ENCODE measurements around the gene OR10H5. TPM values are rescaled to one million over a fixed set of nuclear protein-coding genes. Genes with fewer than 3 reads are reported as not detected.
"Not testable (repeated sequence)": the region's sequence is repeated elsewhere in the genome, so short reads cannot be mapped to it uniquely, and the experiment has no call there.

Gene OR10H5
- total RNA-seq, 4 donors from 2014 or later = not detected

DNA sequence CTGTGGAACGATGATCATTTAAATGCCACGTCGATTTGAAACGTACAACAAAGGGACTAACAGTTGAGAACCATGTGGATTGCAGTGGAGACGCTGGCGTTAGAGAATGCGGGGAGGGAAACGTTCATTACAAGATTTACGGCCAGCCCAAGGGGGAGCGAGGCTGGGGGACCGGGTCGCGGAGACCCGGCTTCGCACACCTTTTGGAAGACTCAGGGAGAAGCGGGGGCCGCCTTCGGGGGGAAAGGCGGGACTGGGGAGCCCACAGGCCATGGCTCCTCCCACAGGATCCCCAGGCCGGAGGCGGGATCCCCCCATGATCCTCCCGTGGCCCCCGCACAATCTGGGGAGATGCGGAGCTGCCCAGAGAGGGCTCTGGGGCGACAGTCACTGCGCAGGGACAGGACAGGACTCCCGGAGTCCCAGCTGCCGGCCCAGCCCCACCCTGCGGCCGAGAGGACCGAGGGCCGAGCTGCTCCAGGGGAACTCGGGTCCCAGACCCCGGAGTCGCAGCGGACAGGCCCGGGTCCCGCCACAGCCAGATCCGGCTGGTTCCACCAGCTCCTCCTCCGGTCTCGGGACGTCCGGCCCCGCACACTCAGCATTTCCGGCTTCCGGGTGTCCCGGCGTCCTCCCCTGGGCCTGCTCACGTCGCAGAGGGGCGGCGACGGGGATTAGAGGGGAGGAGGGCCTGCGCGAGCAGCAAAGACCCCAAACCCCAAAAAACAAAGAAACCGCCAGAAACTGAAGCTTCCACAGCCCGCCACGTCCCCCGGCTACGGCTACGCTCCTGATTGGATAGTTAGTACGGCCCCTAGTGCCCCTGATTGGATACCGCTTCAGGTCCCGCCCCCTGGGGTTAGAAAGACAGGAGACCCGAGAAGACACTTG lies 49.1 kb downstream of the OR10H5 start:
- 0 to 1% methylated on average over 16 to 20 of the region's 65 CpGs for WGBS, 2 donors (ENCODE audit: low coverage in 1 of 2)
- H3K27me3 ChIP-seq = peaks cover 9% of the 10 kb centered on the region
- H3K4me1 ChIP-seq = peaks cover 0 to 18% (median 0%) of the 10 kb centered on the region in 3 donors
- peak; percentile 100 for ATAC-seq
- H3K4me3 ChIP-seq = peak overlapping the region; percentile 70 to 95
- no peaks in the 10 kb centered on the region for H3K36me3 ChIP-seq
- peak overlapping the region; percentile 87 to 100 (median 100) for H3K27ac ChIP-seq
- TF ChIP-seq, protein P1, sequence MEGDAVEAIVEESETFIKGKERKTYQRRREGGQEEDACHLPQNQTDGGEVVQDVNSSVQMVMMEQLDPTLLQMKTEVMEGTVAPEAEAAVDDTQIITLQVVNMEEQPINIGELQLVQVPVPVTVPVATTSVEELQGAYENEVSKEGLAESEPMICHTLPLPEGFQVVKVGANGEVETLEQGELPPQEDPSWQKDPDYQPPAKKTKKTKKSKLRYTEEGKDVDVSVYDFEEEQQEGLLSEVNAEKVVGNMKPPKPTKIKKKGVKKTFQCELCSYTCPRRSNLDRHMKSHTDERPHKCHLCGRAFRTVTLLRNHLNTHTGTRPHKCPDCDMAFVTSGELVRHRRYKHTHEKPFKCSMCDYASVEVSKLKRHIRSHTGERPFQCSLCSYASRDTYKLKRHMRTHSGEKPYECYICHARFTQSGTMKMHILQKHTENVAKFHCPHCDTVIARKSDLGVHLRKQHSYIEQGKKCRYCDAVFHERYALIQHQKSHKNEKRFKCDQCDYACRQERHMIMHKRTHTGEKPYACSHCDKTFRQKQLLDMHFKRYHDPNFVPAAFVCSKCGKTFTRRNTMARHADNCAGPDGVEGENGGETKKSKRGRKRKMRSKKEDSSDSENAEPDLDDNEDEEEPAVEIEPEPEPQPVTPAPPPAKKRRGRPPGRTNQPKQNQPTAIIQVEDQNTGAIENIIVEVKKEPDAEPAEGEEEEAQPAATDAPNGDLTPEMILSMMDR (IDR thresholded peaks at IDR 0.05) = peak in 1 of 4 experiments; percentile 5
- TF ChIP-seq EP300 (IDR thresholded peaks at IDR 0.05) (no peak), POLR2AphosphoS5 (IDR thresholded peaks at IDR 0.05) (peak; percentile 84), POLR2A (IDR thresholded peaks at IDR 0.05) (peak; percentile 90)
- no peaks in the 10 kb centered on the region for H3K9me3 ChIP-seq

DNA sequence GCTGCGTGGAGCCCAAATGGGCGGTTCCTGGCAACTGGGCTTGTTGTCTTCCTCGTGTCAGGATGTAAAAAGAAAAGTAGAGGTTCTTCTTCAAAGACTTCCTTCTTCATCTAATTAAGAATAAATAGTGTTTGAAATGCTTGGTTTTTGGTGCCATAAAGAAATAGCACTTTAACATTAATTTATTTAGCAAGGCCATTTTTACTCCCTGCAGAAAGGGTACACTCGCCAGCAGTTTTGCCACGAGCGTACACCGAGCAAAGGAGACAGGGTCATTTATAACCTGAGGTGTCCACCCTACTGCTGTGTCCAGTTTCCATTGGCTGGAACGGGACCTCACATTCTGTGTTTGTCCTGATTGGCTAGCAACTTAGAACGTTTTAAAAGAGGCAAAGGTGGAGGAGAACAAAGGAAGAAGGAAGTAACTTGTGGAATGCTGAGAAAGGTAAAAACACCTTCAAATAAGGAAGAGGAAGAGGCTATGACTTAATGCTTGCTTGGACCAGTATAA lies 49.8 kb downstream of the OR10H5 start:
- Histone ChIP-seq H3K4me3 (peak overlapping the region; percentile 70 to 95), H3K9me3 (no peaks in the 10 kb centered on the region), H3K4me1 (peaks cover 0 to 18% (median 0%) of the 10 kb centered on the region in 3 donors), H3K36me3 (no peaks in the 10 kb centered on the region), H3K27me3 (peaks cover 14% of the 10 kb centered on the region), H3K27ac (peak overlapping the region; percentile 87 to 100 (median 100))
- no peak for TF ChIP-seq POLR2AphosphoS5 (IDR thresholded peaks at IDR 0.05)
- TF ChIP-seq, protein P1 (IDR thresholded peaks at IDR 0.05) = no peak
- TF ChIP-seq EP300 (IDR thresholded peaks at IDR 0.05) = no peak
- TF ChIP-seq POLR2A (IDR thresholded peaks at IDR 0.05) = no peak
- 0% methylated on average over 3 to 6 of the region's 9 CpGs for WGBS, 2 donors (ENCODE audit: low coverage in 1 of 2)
- peak; percentile 57 for ATAC-seq

DNA sequence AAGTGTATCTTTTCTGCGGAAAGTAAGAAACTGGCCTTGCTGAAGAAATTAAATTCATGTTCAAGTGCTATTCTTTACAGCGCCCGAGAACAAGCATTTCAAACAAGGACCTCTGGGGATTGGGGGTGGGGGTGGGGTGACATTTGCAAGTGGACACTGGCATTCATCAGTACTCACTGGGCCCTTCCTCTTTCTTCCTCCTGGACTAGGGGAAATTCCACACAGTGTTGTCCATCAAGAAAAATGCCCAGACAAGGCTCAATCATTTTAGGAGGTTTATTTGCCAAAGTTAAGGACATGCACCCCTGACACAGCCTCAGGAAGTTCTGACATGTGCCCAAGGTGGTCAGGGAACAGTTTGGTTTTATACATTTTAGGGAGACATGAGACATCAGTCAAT lies 50.9 kb downstream of the OR10H5 start:
- Histone ChIP-seq H3K36me3 (no peaks in the 10 kb centered on the region), H3K27ac (no peak overlapping the region), H3K9me3 (no peaks in the 10 kb centered on the region), H3K27me3 (peaks cover 16% of the 10 kb centered on the region), H3K4me1 (peaks cover 0 to 18% (median 0%) of the 10 kb centered on the region in 3 donors), H3K4me3 (no peak overlapping the region)
- WGBS, 2 donors (ENCODE audit: low coverage in 1 of 2) = 100% methylated on average over 1 to 2 of the region's 3 CpGs
- no peak for ATAC-seq
- TF ChIP-seq EP300 (IDR thresholded peaks at IDR 0.05) (no peak), POLR2A (IDR thresholded peaks at IDR 0.05) (no peak), POLR2AphosphoS5 (IDR thresholded peaks at IDR 0.05) (no peak)
- TF ChIP-seq, protein P1 (IDR thresholded peaks at IDR 0.05) = no peak

DNA sequence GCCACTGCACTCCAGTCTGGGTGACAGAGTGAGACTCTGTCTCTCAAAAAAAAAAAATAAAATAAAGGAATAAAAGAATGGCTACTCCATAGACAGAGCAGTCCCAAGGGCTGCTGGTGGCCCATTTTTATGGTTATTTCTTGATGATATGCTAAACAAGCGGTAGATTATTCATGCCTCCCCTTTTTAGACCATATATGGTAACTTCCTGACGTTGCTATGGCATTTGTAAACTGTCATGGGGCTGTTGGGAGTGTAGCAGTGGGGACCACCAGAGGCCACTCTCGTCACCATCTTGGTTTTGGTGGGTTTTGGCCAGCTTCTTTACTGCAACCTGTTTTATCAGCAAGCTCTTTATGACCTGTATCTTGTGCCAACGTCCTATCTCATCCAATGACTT lies 52.4 kb downstream of the OR10H5 start:
- not testable (repeated sequence) for H3K36me3 ChIP-seq, ATAC-seq, H3K27ac ChIP-seq, H3K9me3 ChIP-seq, H3K4me3 ChIP-seq
- Histone ChIP-seq H3K27me3 (peaks cover 21% of the 10 kb centered on the region), H3K4me1 (peaks cover 0 to 18% (median 0%) of the 10 kb centered on the region in 3 donors)
- WGBS, 2 donors (ENCODE audit: low coverage in 1 of 2) = 59 to 64% methylated on average over 3 to 4 of the region's 4 CpGs

DNA sequence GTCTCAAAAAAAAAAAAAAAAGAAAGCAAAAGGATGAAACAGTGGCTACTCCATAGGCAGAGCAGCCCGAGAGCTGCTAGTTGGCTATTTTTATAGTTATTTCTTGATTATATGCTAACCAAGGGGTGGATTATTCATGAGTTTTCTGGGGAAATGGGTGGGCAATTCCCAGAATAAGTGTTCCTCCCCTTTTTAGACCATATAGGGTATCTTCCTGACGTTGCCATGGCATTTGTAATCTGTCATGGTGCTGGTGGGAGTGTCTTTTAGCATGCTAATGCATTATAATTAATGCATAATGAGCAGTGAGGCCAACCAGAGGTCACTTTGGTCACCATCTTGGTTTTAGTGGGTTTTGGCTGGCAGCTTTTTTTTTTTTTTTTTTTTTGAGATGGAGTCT lies 53.4 kb downstream of the OR10H5 start:
- H3K4me1 ChIP-seq = peaks cover 0 to 13% (median 0%) of the 10 kb centered on the region in 3 donors
- H3K9me3 ChIP-seq = no peaks in the 10 kb centered on the region
- ATAC-seq = no peak
- H3K36me3 ChIP-seq = no peaks in the 10 kb centered on the region
- TF ChIP-seq, protein P1 (IDR thresholded peaks at IDR 0.05) = no peak
- no peak for TF ChIP-seq EP300 (IDR thresholded peaks at IDR 0.05)
- no peak for TF ChIP-seq POLR2AphosphoS5 (IDR thresholded peaks at IDR 0.05)
- TF ChIP-seq POLR2A (IDR thresholded peaks at IDR 0.05) = no peak
- H3K27me3 ChIP-seq = peaks cover 29% of the 10 kb centered on the region
- 13 to 50% methylated on average over 1 to 2 of the region's 2 CpGs for WGBS, 2 donors (ENCODE audit: low coverage in 1 of 2)
- no peak overlapping the region for H3K4me3 ChIP-seq
- no peak overlapping the region for H3K27ac ChIP-seq
